PC-3 (cell line): Measurements from ENCODE around the gene KANK2.

ENCODE experiments used
- CTCF ChIP-seq: fragments of 300-600 bp; sonication (generic); conservative IDR thresholded peaks from 2 replicates; pipeline ENCODE4 v1.5.1; 2017; ENCODE audit warnings: antibody characterized with exemption, low read depth, mild to moderate bottlenecking, low read length
- EZH2 ChIP-seq: fragments of 300-600 bp; sonication (generic); IDR thresholded peaks from one replicate; pipeline ENCODE4 v1.6.1; 2017; ENCODE audit warnings: antibody characterized with exemption, mild to moderate bottlenecking, low read length; ENCODE audit not compliant: unreplicated experiment
- EZH2phosphoT487 ChIP-seq: fragments of 300-600 bp; sonication (generic); IDR thresholded peaks from 2 replicates; pipeline ENCODE4 v1.6.1; 2018; ENCODE audit warnings: mild to moderate bottlenecking, antibody characterized with exemption, low read length, borderline replicate concordance

- no peak for TF ChIP-seq CTCF
- TF ChIP-seq EZH2 = no peak
- TF ChIP-seq EZH2phosphoT487 = no peak
Observed at GRCh38 chr19:11148001-11148400, 49.3 kb downstream of the KANK2 start.
